ENCODE measurements around the gene GRWD1.

The GRWD1 gene

GRCh38 chr19:48502350-48503018, 56.7 kb downstream of the GRWD1 start:
- no peak overlapping the region for H3K4me3 ChIP-seq (ENCODE audit: low read depth, low read length)
- no peak for TF ChIP-seq CTCF (conservative IDR thresholded peaks at IDR 0.05; ENCODE audit: low read depth, low read length)
- no peak for DNase-seq (ENCODE audit: low read depth)

GRCh38 chr19:48506138-48506733, 60.5 kb downstream of the GRWD1 start:
- H3K4me3 ChIP-seq (ENCODE audit: low read depth, low read length), result no peak overlapping the region
- TF ChIP-seq CTCF (conservative IDR thresholded peaks at IDR 0.05; ENCODE audit: low read depth, low read length), result peak; percentile 67
- DNase-seq (ENCODE audit: low read depth), result peak; percentile 66

All from choroid plexus epithelial cell (primary cell).